ENCODE measurements around the gene TAOK3. TPM values are rescaled to one million over a fixed set of nuclear protein-coding genes. Genes with fewer than 3 reads are reported as not detected.
A peak's percentile ranks its signal among the peaks of the same experiment; 100 is the strongest.

Gene TAOK3
- total and polyA plus RNA-seq, 2 of the 8 experiments (the other 6 are each of a cell fraction or from before 2014, with no cell fraction given) = 5.2 to 9.3 TPM

- H3K56ac ChIP-seq (replicated peaks; ENCODE audit: insufficient read length, low read depth, low read length) = peak overlapping the region; percentile 43
- H2AK5ac ChIP-seq (ENCODE audit: low read depth, low read length) = 0 out of 2 replicates have a peak overlapping the region, but pooled peaks have one; percentile 82
- H3K79me1 ChIP-seq (ENCODE audit: low read depth, low read length) = no peaks in the 10 kb centered on the region
- H3K4me2 ChIP-seq (ENCODE audit: insufficient read depth in 1 of 2, low read depth in 2 of 2, low read length in 2 of 2) = peak overlapping the region; percentile 38 to 81
- H4K20me1 ChIP-seq (replicated peaks in 1 of 2; ENCODE audit: control insufficient read depth in 1 of 2, insufficient read depth in 2 of 2, low read length in 2 of 2) = no peaks in the 10 kb centered on the region
- H4K91ac ChIP-seq (replicated peaks; ENCODE audit: insufficient read length, low read length) = peak overlapping the region; percentile 98
- no peak overlapping the region for H3K23ac ChIP-seq (ENCODE audit: insufficient read length)
- no peaks in the 10 kb centered on the region for H3K36me3 ChIP-seq (ENCODE audit: control insufficient read depth in 2 of 4, insufficient read depth in 4 of 4, low read length in 3 of 4)
- DNase-seq (ENCODE audit: low read depth in 1 of 2, low spot score in 2 of 2) (peak; percentile 77 to 79), FAIRE-seq (peak; percentile 72)
- peak overlapping the region in 2 of 4 experiments; percentile 32 to 43; a peak in 3 of 8 replicates for H3K4me3 ChIP-seq (ENCODE audit: extremely low read depth in 1 of 4, insufficient read depth in 2 of 4, low read depth in 3 of 4, low read length in 4 of 4)
- H2AFZ ChIP-seq (ENCODE audit: low read length) = no peak overlapping the region
- WGBS, 2 experiments (ENCODE audit: extremely low coverage in 1 of 2, insufficient coverage in 1 of 2, insufficient read length in 1 of 2, insufficient replicate concordance in 2 of 2, low coverage in 1 of 2, low lambda C conversion rate in 2 of 2, missing lambda C conversion rate in 1 of 2) = 1% methylated on average over 8 of the region's 8 CpGs; no CpG with 5 or more reads in 1 of the 2 experiments
- H2BK5ac ChIP-seq (ENCODE audit: low read depth, low read length) = peak overlapping the region; percentile 94; the same call in 1 of the 2 replicates
- H3K18ac ChIP-seq (ENCODE audit: extremely low read depth, low read length) = peak overlapping the region; percentile 95
- no peak overlapping the region for H4K8ac ChIP-seq (ENCODE audit: extremely low read depth, insufficient read depth, low read length)
- H3K27ac ChIP-seq (ENCODE audit: low read depth, low read length) = peak overlapping the region; percentile 86
- no peaks in the 10 kb centered on the region for H3K79me2 ChIP-seq (ENCODE audit: control insufficient read depth in 1 of 2, insufficient read depth in 2 of 2, low read length in 2 of 2)
- peaks cover 2 to 12% (median 8%) of the 10 kb centered on the region in 4 experiments for H3K4me1 ChIP-seq (replicated peaks in 1 of 4; ENCODE audit: control insufficient read depth in 3 of 4, insufficient read depth in 4 of 4, low read length in 3 of 4)
- H2BK20ac ChIP-seq (ENCODE audit: low read length) = peak overlapping the region; percentile 94
- H2BK15ac ChIP-seq (ENCODE audit: low read length) = no peak overlapping the region
- peak overlapping the region; percentile 54 for H3K4ac ChIP-seq (replicated peaks; ENCODE audit: insufficient read length, low read depth, low read length)
- no peaks in the 10 kb centered on the region for H3K27me3 ChIP-seq (replicated peaks in 1 of 4; ENCODE audit: control insufficient read depth in 3 of 4, extremely low read depth in 1 of 4, insufficient read depth in 3 of 4, low read length in 3 of 4)
- H3K9me3 ChIP-seq (ENCODE audit: insufficient read depth in 2 of 2, low read depth in 1 of 2, low read length in 1 of 2) = no peaks in the 10 kb centered on the region
- H2BK12ac ChIP-seq (ENCODE audit: low read depth, low read length) = peak overlapping the region; percentile 6; the same call in 1 of the 2 replicates
- POLR2A ChIA-PET (ENCODE audit: partially characterized antibody) = interaction anchor here (0.6 to 11.5 kb wide), 16 partner anchors 9 to 302 kb away, joined by 3 to 130 read pairs (median 4); partner anchors contain the start of genes PEBP1, SUDS3, VSIG10 and WSB2
- H3K23me2 ChIP-seq (ENCODE audit: low read depth, low read length) = no peaks in the 10 kb centered on the region
- peak overlapping the region; percentile 94 for H2BK120ac ChIP-seq (replicated peaks; ENCODE audit: low read depth, low read length)
- peak overlapping the region; percentile 97 for H4K5ac ChIP-seq (ENCODE audit: insufficient read length, low read depth, low read length)
- H3K14ac ChIP-seq (ENCODE audit: insufficient read length) = no peak overlapping the region
- CTCF ChIA-PET (ENCODE audit: partially characterized antibody) = interaction anchor here (0.6 to 8.2 kb wide), 27 partner anchors 9 to 982 kb away, joined by 3 to 39 read pairs (median 4); partner anchors contain the start of genes PEBP1, SUDS3 and VSIG10
- peak overlapping the region in 2 of 4 experiments; percentile 15 to 64; a peak in 4 of 7 replicates for H3K9ac ChIP-seq (replicated peaks in 1 of 4; ENCODE audit: extremely low read depth in 1 of 4, low read depth in 3 of 4, low read length in 3 of 4)
- TF ChIP-seq JUN (IDR thresholded peaks at IDR 0.05; ENCODE audit: low read depth, low read length) (no peak), TEAD4 (IDR thresholded peaks at IDR 0.05; ENCODE audit: low read depth, low read length) (no peak), NANOG (IDR thresholded peaks at IDR 0.05; ENCODE audit: insufficient read depth, low read depth, low read length, poor library complexity, severe bottlenecking) (peak; percentile 54), KDM1A (IDR thresholded peaks at IDR 0.05; ENCODE audit: borderline replicate concordance, low read length) (no peak), RXRA (IDR thresholded peaks at IDR 0.05; ENCODE audit: insufficient read depth, low read depth, low read length) (no peak), MAFK (IDR thresholded peaks at IDR 0.05; ENCODE audit: low read depth, low read length) (no peak), SP4 (IDR thresholded peaks at IDR 0.05; ENCODE audit: low read length) (no peak), CBX8 (IDR thresholded peaks at IDR 0.05; ENCODE audit: borderline replicate concordance, low read depth, low read length) (no peak)
- TF ChIP-seq, protein P1, sequence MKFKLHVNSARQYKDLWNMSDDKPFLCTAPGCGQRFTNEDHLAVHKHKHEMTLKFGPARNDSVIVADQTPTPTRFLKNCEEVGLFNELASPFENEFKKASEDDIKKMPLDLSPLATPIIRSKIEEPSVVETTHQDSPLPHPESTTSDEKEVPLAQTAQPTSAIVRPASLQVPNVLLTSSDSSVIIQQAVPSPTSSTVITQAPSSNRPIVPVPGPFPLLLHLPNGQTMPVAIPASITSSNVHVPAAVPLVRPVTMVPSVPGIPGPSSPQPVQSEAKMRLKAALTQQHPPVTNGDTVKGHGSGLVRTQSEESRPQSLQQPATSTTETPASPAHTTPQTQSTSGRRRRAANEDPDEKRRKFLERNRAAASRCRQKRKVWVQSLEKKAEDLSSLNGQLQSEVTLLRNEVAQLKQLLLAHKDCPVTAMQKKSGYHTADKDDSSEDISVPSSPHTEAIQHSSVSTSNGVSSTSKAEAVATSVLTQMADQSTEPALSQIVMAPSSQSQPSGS (IDR thresholded peaks at IDR 0.05; ENCODE audit: low read length) = 0 out of 2 replicates have a peak, but pooled peaks have one; percentile 15
Observed at GRCh38 chr12:118120579-118121363, 251.9 kb downstream of the TAOK3 start.
